Measurements from ENCODE around the gene RAVER2. TPM values are rescaled to one million over a fixed set of nuclear protein-coding genes. Genes with fewer than 3 reads are reported as not detected.

RAVER2 gene
- total and polyA plus RNA-seq, 2 experiments from 2014 or later, result 7.8 to 24.6 TPM

DNA sequence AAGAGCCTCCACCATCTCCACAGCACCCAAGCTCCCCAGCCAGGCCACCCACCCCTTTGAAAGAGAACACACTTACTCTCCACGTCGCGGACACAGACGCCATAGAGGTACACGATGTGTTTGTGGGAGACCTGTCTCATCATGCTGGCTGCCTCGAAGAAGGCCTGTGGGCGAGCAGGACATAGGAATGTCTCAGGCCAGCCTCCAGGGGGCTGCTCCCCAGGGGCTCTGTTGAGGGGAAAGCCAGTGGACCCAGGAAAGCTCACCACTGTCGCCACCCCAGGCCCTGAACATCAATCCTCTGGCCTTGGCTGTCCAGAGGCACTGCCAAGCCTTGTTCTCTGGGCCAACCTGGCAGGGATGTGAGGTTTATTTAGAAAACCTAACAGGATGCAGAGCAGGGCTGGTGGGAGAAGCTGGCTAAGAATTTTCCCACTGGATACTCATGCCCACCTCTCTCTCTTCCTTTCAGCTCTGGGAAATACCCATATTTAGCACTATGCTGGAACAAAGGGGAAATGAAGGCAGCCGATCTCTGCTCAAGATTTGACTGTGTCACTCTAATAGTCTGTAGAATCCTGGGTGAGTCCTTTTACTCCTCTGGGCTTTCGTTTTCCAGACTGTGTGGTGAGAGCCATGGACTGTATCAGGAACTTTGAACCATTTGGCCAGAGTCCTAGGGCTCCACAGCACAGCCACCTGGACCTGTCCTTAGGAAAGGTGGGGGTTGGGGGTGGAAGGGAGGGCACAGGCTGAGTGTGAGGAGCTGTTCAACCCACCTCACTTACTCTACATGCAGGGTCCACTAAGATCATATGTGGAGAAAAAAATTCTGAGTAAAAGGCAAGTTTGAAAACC lies 101.9 kb downstream of the RAVER2 start:
- no peaks in the 10 kb centered on the region for H3K4me1 Mint-ChIP-seq
- no peak overlapping the region for H3K4me3 Mint-ChIP-seq
- no peaks in the 10 kb centered on the region for H3K9me3 Mint-ChIP-seq
- H3F3A ChIP-seq (replicated peaks; ENCODE audit: low read depth), result no peaks in the 10 kb centered on the region
- no peaks in the 10 kb centered on the region; the same call in 1 of the 2 replicates for H3K36me3 ChIP-seq (ENCODE audit: insufficient read depth)
- no peak overlapping the region for H3K4me2 ChIP-seq
- H4K20me1 ChIP-seq (replicated peaks; ENCODE audit: insufficient read depth), result no peaks in the 10 kb centered on the region
- TF ChIP-seq CREB1 (CRISPR knock-in tag; IDR thresholded peaks at IDR 0.05; ENCODE audit: low read depth) (no peak), EZH2phosphoT487 (IDR thresholded peaks at IDR 0.05; ENCODE audit: unreplicated experiment) (no peak), POLR2AphosphoS5 (IDR thresholded peaks at IDR 0.05; ENCODE audit: low read depth) (no peak), ZNF331 (CRISPR knock-in tag; IDR thresholded peaks at IDR 0.05; ENCODE audit: low read depth) (no peak), JUNB (IDR thresholded peaks at IDR 0.05; ENCODE audit: unreplicated experiment) (no peak), STAT1 (IDR thresholded peaks at IDR 0.05; ENCODE audit: unreplicated experiment) (no peak), ZNF114 (CRISPR knock-in tag; IDR thresholded peaks at IDR 0.05) (no peak), NANOG (IDR thresholded peaks at IDR 0.05; ENCODE audit: borderline replicate concordance) (no peak), EZH2 (IDR thresholded peaks at IDR 0.05; ENCODE audit: low read depth, unreplicated experiment) (no peak)
- TF ChIP-seq, protein P1, sequence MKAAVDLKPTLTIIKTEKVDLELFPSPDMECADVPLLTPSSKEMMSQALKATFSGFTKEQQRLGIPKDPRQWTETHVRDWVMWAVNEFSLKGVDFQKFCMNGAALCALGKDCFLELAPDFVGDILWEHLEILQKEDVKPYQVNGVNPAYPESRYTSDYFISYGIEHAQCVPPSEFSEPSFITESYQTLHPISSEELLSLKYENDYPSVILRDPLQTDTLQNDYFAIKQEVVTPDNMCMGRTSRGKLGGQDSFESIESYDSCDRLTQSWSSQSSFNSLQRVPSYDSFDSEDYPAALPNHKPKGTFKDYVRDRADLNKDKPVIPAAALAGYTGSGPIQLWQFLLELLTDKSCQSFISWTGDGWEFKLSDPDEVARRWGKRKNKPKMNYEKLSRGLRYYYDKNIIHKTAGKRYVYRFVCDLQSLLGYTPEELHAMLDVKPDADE (IDR thresholded peaks at IDR 0.05), result no peak
- TF ChIP-seq, protein P2, sequence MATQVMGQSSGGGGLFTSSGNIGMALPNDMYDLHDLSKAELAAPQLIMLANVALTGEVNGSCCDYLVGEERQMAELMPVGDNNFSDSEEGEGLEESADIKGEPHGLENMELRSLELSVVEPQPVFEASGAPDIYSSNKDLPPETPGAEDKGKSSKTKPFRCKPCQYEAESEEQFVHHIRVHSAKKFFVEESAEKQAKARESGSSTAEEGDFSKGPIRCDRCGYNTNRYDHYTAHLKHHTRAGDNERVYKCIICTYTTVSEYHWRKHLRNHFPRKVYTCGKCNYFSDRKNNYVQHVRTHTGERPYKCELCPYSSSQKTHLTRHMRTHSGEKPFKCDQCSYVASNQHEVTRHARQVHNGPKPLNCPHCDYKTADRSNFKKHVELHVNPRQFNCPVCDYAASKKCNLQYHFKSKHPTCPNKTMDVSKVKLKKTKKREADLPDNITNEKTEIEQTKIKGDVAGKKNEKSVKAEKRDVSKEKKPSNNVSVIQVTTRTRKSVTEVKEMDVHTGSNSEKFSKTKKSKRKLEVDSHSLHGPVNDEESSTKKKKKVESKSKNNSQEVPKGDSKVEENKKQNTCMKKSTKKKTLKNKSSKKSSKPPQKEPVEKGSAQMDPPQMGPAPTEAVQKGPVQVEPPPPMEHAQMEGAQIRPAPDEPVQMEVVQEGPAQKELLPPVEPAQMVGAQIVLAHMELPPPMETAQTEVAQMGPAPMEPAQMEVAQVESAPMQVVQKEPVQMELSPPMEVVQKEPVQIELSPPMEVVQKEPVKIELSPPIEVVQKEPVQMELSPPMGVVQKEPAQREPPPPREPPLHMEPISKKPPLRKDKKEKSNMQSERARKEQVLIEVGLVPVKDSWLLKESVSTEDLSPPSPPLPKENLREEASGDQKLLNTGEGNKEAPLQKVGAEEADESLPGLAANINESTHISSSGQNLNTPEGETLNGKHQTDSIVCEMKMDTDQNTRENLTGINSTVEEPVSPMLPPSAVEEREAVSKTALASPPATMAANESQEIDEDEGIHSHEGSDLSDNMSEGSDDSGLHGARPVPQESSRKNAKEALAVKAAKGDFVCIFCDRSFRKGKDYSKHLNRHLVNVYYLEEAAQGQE (IDR thresholded peaks at IDR 0.05; ENCODE audit: unreplicated experiment), result no peak
- TF ChIP-seq, protein P3, sequence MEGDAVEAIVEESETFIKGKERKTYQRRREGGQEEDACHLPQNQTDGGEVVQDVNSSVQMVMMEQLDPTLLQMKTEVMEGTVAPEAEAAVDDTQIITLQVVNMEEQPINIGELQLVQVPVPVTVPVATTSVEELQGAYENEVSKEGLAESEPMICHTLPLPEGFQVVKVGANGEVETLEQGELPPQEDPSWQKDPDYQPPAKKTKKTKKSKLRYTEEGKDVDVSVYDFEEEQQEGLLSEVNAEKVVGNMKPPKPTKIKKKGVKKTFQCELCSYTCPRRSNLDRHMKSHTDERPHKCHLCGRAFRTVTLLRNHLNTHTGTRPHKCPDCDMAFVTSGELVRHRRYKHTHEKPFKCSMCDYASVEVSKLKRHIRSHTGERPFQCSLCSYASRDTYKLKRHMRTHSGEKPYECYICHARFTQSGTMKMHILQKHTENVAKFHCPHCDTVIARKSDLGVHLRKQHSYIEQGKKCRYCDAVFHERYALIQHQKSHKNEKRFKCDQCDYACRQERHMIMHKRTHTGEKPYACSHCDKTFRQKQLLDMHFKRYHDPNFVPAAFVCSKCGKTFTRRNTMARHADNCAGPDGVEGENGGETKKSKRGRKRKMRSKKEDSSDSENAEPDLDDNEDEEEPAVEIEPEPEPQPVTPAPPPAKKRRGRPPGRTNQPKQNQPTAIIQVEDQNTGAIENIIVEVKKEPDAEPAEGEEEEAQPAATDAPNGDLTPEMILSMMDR (conservative IDR thresholded peaks at IDR 0.05; ENCODE audit: low read depth in 2 of 2), result no peak
- TF ChIP-seq, protein P4, sequence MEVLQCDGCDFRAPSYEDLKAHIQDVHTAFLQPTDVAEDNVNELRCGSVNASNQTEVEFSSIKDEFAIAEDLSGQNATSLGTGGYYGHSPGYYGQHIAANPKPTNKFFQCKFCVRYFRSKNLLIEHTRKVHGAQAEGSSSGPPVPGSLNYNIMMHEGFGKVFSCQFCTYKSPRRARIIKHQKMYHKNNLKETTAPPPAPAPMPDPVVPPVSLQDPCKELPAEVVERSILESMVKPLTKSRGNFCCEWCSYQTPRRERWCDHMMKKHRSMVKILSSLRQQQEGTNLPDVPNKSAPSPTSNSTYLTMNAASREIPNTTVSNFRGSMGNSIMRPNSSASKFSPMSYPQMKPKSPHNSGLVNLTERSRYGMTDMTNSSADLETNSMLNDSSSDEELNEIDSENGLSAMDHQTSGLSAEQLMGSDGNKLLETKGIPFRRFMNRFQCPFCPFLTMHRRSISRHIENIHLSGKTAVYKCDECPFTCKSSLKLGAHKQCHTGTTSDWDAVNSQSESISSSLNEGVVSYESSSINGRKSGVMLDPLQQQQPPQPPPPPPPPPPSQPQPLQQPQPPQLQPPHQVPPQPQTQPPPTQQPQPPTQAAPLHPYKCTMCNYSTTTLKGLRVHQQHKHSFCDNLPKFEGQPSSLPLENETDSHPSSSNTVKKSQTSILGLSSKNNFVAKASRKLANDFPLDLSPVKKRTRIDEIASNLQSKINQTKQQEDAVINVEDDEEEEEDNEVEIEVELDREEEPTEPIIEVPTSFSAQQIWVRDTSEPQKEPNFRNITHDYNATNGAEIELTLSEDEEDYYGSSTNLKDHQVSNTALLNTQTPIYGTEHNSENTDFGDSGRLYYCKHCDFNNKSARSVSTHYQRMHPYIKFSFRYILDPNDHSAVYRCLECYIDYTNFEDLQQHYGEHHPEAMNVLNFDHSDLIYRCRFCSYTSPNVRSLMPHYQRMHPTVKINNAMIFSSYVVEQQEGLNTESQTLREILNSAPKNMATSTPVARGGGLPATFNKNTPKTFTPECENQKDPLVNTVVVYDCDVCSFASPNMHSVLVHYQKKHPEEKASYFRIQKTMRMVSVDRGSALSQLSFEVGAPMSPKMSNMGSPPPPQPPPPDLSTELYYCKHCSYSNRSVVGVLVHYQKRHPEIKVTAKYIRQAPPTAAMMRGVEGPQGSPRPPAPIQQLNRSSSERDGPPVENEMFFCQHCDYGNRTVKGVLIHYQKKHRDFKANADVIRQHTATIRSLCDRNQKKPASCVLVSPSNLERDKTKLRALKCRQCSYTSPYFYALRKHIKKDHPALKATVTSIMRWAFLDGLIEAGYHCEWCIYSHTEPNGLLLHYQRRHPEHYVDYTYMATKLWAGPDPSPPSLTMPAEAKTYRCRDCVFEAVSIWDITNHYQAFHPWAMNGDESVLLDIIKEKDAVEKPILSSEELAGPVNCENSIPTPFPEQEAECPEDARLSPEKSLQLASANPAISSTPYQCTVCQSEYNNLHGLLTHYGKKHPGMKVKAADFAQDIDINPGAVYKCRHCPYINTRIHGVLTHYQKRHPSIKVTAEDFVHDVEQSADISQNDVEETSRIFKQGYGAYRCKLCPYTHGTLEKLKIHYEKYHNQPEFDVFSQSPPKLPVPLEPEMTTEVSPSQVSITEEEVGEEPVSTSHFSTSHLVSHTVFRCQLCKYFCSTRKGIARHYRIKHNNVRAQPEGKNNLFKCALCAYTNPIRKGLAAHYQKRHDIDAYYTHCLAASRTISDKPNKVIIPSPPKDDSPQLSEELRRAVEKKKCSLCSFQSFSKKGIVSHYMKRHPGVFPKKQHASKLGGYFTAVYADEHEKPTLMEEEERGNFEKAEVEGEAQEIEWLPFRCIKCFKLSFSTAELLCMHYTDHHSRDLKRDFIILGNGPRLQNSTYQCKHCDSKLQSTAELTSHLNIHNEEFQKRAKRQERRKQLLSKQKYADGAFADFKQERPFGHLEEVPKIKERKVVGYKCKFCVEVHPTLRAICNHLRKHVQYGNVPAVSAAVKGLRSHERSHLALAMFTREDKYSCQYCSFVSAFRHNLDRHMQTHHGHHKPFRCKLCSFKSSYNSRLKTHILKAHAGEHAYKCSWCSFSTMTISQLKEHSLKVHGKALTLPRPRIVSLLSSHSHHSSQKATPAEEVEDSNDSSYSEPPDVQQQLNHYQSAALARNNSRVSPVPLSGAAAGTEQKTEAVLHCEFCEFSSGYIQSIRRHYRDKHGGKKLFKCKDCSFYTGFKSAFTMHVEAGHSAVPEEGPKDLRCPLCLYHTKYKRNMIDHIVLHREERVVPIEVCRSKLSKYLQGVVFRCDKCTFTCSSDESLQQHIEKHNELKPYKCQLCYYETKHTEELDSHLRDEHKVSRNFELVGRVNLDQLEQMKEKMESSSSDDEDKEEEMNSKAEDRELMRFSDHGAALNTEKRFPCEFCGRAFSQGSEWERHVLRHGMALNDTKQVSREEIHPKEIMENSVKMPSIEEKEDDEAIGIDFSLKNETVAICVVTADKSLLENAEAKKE (CRISPR knock-in tag; IDR thresholded peaks at IDR 0.05), result no peak
- DNase-seq (ENCODE audit: low spot score), result no peak
- H3K27me3 Mint-ChIP-seq (ENCODE audit: insufficient read depth, low read depth, poor library complexity), result peaks cover 8% of the 10 kb centered on the region
- no peak overlapping the region for H3K27ac ChIP-seq (ENCODE audit: low read depth)
- H3K4me1 ChIP-seq (ENCODE audit: insufficient read depth), result no peaks in the 10 kb centered on the region
- no peak overlapping the region for H2AFZ ChIP-seq
- no peaks in the 10 kb centered on the region for H3K27me3 ChIP-seq (ENCODE audit: insufficient read depth)
- H3K9me2 ChIP-seq (ENCODE audit: insufficient read depth), result 0 out of 2 replicates have a peak, but pooled peaks cover 6% of the 10 kb centered on the region
- no peak overlapping the region for H3K4me3 ChIP-seq
- peaks cover 11% of the 10 kb centered on the region; the same call in 2 of the 3 replicates for H3K36me3 Mint-ChIP-seq (ENCODE audit: low read depth)
- ATAC-seq, result no peak
- no peaks in the 10 kb centered on the region for H3K79me2 ChIP-seq (replicated peaks; ENCODE audit: insufficient read depth)
- H3K27ac Mint-ChIP-seq, result peak overlapping the region; percentile 69; the same call in 1 of the 2 replicates

Measured in GM23338 (cell line).